ENCODE results near the gene CEP128.

DNA sequence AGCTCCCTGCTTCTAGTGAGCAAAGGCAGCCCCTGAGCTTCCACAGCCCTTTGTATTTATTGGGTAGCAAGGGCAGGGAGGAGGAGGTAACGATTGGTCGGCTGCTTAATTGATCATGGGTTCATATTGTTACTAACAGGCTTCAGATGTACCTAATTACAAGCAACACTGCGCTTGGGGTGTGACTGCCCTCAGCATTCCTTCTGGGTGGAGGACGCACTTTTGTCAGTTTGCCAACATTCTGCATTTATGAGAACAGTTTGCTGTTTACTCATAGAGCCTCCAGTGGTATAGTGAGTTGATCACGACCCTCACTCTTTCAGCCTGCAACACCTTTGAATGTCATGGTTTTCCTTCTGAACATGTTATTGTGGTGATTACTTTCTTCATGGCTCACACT is 23.5 kb upstream of the CEP128 start:
- TF ChIP-seq, protein P1, sequence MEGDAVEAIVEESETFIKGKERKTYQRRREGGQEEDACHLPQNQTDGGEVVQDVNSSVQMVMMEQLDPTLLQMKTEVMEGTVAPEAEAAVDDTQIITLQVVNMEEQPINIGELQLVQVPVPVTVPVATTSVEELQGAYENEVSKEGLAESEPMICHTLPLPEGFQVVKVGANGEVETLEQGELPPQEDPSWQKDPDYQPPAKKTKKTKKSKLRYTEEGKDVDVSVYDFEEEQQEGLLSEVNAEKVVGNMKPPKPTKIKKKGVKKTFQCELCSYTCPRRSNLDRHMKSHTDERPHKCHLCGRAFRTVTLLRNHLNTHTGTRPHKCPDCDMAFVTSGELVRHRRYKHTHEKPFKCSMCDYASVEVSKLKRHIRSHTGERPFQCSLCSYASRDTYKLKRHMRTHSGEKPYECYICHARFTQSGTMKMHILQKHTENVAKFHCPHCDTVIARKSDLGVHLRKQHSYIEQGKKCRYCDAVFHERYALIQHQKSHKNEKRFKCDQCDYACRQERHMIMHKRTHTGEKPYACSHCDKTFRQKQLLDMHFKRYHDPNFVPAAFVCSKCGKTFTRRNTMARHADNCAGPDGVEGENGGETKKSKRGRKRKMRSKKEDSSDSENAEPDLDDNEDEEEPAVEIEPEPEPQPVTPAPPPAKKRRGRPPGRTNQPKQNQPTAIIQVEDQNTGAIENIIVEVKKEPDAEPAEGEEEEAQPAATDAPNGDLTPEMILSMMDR (IDR thresholded peaks at IDR 0.05 in 2 of 3, conservative IDR thresholded peaks at IDR 0.05 in 1 of 3; ENCODE audit: borderline replicate concordance in 1 of 3, insufficient read depth in 1 of 3, low read depth in 2 of 3, low read length in 2 of 3) = no peak
- TF ChIP-seq POLR2AphosphoS5 (IDR thresholded peaks at IDR 0.05; ENCODE audit: low read depth, low read length) (no peak), EZH2phosphoT487 (IDR thresholded peaks at IDR 0.05; ENCODE audit: borderline replicate concordance) (no peak), POLR2A (IDR thresholded peaks at IDR 0.05; ENCODE audit: borderline replicate concordance, extremely low read depth, insufficient read depth, insufficient read length) (no peak), EZH2 (IDR thresholded peaks at IDR 0.05) (no peak), SIN3A (IDR thresholded peaks at IDR 0.05; ENCODE audit: low read depth) (no peak), SP1 (IDR thresholded peaks at IDR 0.05; ENCODE audit: low read depth) (no peak), YY1 (IDR thresholded peaks at IDR 0.05; ENCODE audit: extremely low read depth, insufficient replicate concordance, low read depth, low read length) (no peak)
- TF ChIP-seq, protein P2, sequence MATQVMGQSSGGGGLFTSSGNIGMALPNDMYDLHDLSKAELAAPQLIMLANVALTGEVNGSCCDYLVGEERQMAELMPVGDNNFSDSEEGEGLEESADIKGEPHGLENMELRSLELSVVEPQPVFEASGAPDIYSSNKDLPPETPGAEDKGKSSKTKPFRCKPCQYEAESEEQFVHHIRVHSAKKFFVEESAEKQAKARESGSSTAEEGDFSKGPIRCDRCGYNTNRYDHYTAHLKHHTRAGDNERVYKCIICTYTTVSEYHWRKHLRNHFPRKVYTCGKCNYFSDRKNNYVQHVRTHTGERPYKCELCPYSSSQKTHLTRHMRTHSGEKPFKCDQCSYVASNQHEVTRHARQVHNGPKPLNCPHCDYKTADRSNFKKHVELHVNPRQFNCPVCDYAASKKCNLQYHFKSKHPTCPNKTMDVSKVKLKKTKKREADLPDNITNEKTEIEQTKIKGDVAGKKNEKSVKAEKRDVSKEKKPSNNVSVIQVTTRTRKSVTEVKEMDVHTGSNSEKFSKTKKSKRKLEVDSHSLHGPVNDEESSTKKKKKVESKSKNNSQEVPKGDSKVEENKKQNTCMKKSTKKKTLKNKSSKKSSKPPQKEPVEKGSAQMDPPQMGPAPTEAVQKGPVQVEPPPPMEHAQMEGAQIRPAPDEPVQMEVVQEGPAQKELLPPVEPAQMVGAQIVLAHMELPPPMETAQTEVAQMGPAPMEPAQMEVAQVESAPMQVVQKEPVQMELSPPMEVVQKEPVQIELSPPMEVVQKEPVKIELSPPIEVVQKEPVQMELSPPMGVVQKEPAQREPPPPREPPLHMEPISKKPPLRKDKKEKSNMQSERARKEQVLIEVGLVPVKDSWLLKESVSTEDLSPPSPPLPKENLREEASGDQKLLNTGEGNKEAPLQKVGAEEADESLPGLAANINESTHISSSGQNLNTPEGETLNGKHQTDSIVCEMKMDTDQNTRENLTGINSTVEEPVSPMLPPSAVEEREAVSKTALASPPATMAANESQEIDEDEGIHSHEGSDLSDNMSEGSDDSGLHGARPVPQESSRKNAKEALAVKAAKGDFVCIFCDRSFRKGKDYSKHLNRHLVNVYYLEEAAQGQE (IDR thresholded peaks at IDR 0.05; ENCODE audit: low read depth) = no peak

All from HCT116 (cell line).